GM12878 (cell line): ENCODE results near the gene LAMP1. TPM values are rescaled to one million over a fixed set of nuclear protein-coding genes. Genes with fewer than 3 reads are reported as not detected.
"Not testable (repeated sequence)": the region's sequence is repeated elsewhere in the genome, so short reads cannot be mapped to it uniquely, and the experiment has no call there.

ENCODE experiments used
- ATAC-seq: fragments of 200-7000 bp; cut with Tn5 transposase; 3 replicates; pipeline ENCODE4 v1.9.1; 2020; ENCODE audit warnings: mild to moderate bottlenecking, moderate library complexity
- BruUV-seq: library from RNA; stranded (reverse); fragments of 400-500 nt; replicated peaks from 2 replicates; lab custom pipeline; 2021; lab: Mats Ljungman, UMichigan
- CTCF ChIA-PET: fragments of 300-600 bp; sonication (Branson Sonifier 250); formaldehyde crosslinking; extraction: SDS; loops from one replicate; lab custom pipeline; 2021; ENCODE audit warnings: inconsistent platforms; lab: Yijun Ruan, JAX
- POLR2A ChIA-PET: fragments of 350-600 bp; formaldehyde crosslinking; extraction: SDS; loops from one replicate; lab custom pipeline; 2021; ENCODE audit warnings: inconsistent platforms; lab: Charles Lee
- RAD21 ChIA-PET: fragments of 300-600 bp; sonication (Branson Sonifier 250); formaldehyde crosslinking; loops from one replicate; lab custom pipeline; 2023; ENCODE audit warnings: antibody characterized with exemption; ENCODE audit not compliant: unreplicated experiment; lab: Charles Lee
- SMC1A ChIA-PET: fragments of 300-600 bp; sonication (Branson Sonifier 250); formaldehyde crosslinking; loops from one replicate; lab custom pipeline; 2023; ENCODE audit not compliant: unreplicated experiment, uncharacterized antibody; lab: Charles Lee
- DNase-seq: peaks from one replicate; pipeline ENCODE4 v3.0.0-alpha.2; 2011; ENCODE audit warnings: low read depth, low spot score
- FAIRE-seq: peaks from 3 replicates; lab custom pipeline; 2011; peaks lifted over from hg19 to GRCh38; lab: Jason Lieb, UNC
- H2AFZ ChIP-seq: 2 replicates; pipeline ENCODE4 v1.6.0; 2011; ENCODE audit warnings: low read depth, low read length, control low read depth; ENCODE audit not compliant: control insufficient read depth
- H3K27ac ChIP-seq: 2 replicates; pipeline ENCODE4 v1.5.1; 2011; ENCODE audit warnings: control low read depth; ENCODE audit not compliant: control insufficient read depth, insufficient read depth
- H3K27me3 ChIP-seq, 2 experiments: replicated peaks in 1 of 2; 2 replicates each; pipeline versions ENCODE4 v1.6.0 to v1.6.1; 2011; ENCODE audit warnings: low read length in 1 of 2; ENCODE audit not compliant: control insufficient read depth in 2 of 2, insufficient read depth in 2 of 2
- H3K36me3 ChIP-seq, 2 experiments: 2 replicates each; pipeline ENCODE4 v1.5.1; 2011; ENCODE audit warnings: low read length in 1 of 2; ENCODE audit not compliant: control insufficient read depth in 2 of 2, insufficient read depth in 2 of 2
- H3K4me1 ChIP-seq: 2 replicates; pipeline ENCODE4 v1.6.1; 2011; ENCODE audit warnings: mild to moderate bottlenecking, low read length, moderate library complexity, mixed read lengths; ENCODE audit not compliant: control insufficient read depth, insufficient read depth
- H3K4me2 ChIP-seq: 2 replicates; pipeline ENCODE4 v1.6.0; 2011; ENCODE audit warnings: control low read depth; ENCODE audit not compliant: control insufficient read depth, insufficient read depth
- H3K4me3 ChIP-seq: fragments of 200-600 bp; sonication (generic); 2 replicates; pipeline ENCODE4 v1.5.1; 2016
- H3K79me2 ChIP-seq: 2 replicates; pipeline ENCODE4 v1.6.0; 2011; ENCODE audit warnings: low read length; ENCODE audit not compliant: control insufficient read depth, insufficient read depth
- H3K9ac ChIP-seq: 2 replicates; pipeline ENCODE4 v1.8.0; 2011; ENCODE audit warnings: low read length, control low read depth, mixed read lengths; ENCODE audit not compliant: control insufficient read depth, insufficient read depth
- H3K9me3 ChIP-seq: replicated peaks from 3 replicates; pipeline ENCODE4 v1.5.1; 2011; ENCODE audit warnings: mild to moderate bottlenecking, low read length; ENCODE audit not compliant: control insufficient read depth, insufficient read depth
- H4K20me1 ChIP-seq: 2 replicates; pipeline ENCODE4 v1.6.0; 2011; ENCODE audit not compliant: control insufficient read depth, insufficient read depth
- CHD1 ChIP-seq: IDR thresholded peaks from 2 replicates; pipeline ENCODE4 v1.6.1; 2012; ENCODE audit warnings: low read depth, low read length, improper control_type of control experiment
- ESRRA ChIP-seq: IDR thresholded peaks from 2 replicates; pipeline ENCODE4 v1.6.1; 2012; ENCODE audit warnings: mild to moderate bottlenecking, low read length, improper control_type of control experiment
- GABPA ChIP-seq: IDR thresholded peaks from 2 replicates; pipeline ENCODE4 v1.6.1; 2014; ENCODE audit warnings: antibody characterized with exemption, low read depth, mild to moderate bottlenecking, inconsistent platforms
- HDAC6 ChIP-seq: fragments of 200-600 bp; sonication (generic); IDR thresholded peaks from one replicate; pipeline ENCODE4 v1.8.0; 2017; ENCODE audit warnings: antibody characterized with exemption; ENCODE audit not compliant: unreplicated experiment
- KLF5 ChIP-seq: fragments of 450-650 bp; IDR thresholded peaks from 2 replicates; pipeline ENCODE4 v1.6.1; 2014; ENCODE audit warnings: mild to moderate bottlenecking; ENCODE audit not compliant: partially characterized antibody
- LARP7 ChIP-seq: fragments of 450-650 bp; IDR thresholded peaks from 2 replicates; pipeline ENCODE4 v1.6.1; 2017; ENCODE audit warnings: mild to moderate bottlenecking
- NFIC ChIP-seq: IDR thresholded peaks from 2 replicates; pipeline ENCODE4 v1.6.1; 2012; ENCODE audit warnings: low read depth, mild to moderate bottlenecking, inconsistent platforms, low read length, moderate library complexity
- NFYB ChIP-seq: IDR thresholded peaks from 2 replicates; pipeline ENCODE4 v1.6.1; 2011; ENCODE audit warnings: low read depth, mild to moderate bottlenecking, low read length, improper control_type of control experiment, moderate library complexity; ENCODE audit not compliant: insufficient read depth
- POU2F2 ChIP-seq: IDR thresholded peaks from 3 replicates; pipeline ENCODE4 v1.6.1; 2011; ENCODE audit warnings: low read depth, mild to moderate bottlenecking, low read length, borderline replicate concordance
- RB1 ChIP-seq: fragments of 450-650 bp; formaldehyde crosslinking; IDR thresholded peaks from 2 replicates; pipeline ENCODE4 v1.6.1; 2017; ENCODE audit warnings: mild to moderate bottlenecking, borderline replicate concordance
- SMAD1 ChIP-seq: fragments of 450-650 bp; IDR thresholded peaks from 2 replicates; pipeline ENCODE4 v1.6.1; 2018; ENCODE audit warnings: mild to moderate bottlenecking, low read depth; ENCODE audit not compliant: partially characterized antibody
- SPI1 ChIP-seq: IDR thresholded peaks from 2 replicates; pipeline ENCODE4 v1.6.1; 2011; ENCODE audit warnings: low read depth, mild to moderate bottlenecking, low read length, moderate library complexity, borderline replicate concordance; ENCODE audit not compliant: insufficient read depth
- SRF ChIP-seq, 2 experiments: IDR thresholded peaks; 2 replicates each; pipeline ENCODE4 v1.6.1; 2011; ENCODE audit warnings: low read depth in 2 of 2, low read length in 2 of 2, mild to moderate bottlenecking in 1 of 2, moderate library complexity in 1 of 2
- STAT3 ChIP-seq: IDR thresholded peaks from 2 replicates; pipeline ENCODE4 v1.6.1; 2011; ENCODE audit warnings: low read depth, low read length, improper control_type of control experiment
- WRNIP1 ChIP-seq: IDR thresholded peaks from 2 replicates; pipeline ENCODE4 v1.6.1; 2011; ENCODE audit warnings: low read depth, low read length, improper control_type of control experiment, borderline replicate concordance
- ZZZ3 ChIP-seq: IDR thresholded peaks from 2 replicates; pipeline ENCODE4 v1.6.1; 2011; ENCODE audit warnings: low read depth; ENCODE audit not compliant: control insufficient read depth, insufficient read length
- WGBS: methylation state at CpG from one replicate; pipeline ENCODE4 v1.1.6; 2016; ENCODE audit warnings: low lambda C conversion rate; ENCODE audit not compliant: insufficient replicate concordance, insufficient coverage; ENCODE audit errors: missing lambda C conversion rate; 5-methylcytosine and 5-hydroxymethylcytosine counted together
- in situ Hi-C: fragments of 300-500 bp; cut with MboI; formaldehyde crosslinking; loops from 9 replicates; pipeline ENCODE4 v1.14.3; 2018; ENCODE audit warnings: mixed read lengths
- intact Hi-C: fragments of 100-400 bp; cut with micrococcal nuclease; formaldehyde crosslinking; loops from one replicate; pipeline ENCODE4 v1.14.2; 2022; ENCODE audit not compliant: unreplicated experiment
- polyA plus RNA-seq, 11 experiments: library from polyadenylated mRNA; depleted of rRNA in 4 of 11; unstranded in 6 of 11; stranded (reverse) in 5 of 11; fragments of >200 nt; fragmentation: Nextera tagmentation in 4 of 11; fragmentation: Illumina TruSeq in 1 of 11; extraction: Ambion mirVana in 4 of 11; extraction: Trizol in 1 of 11; gene quantifications; 1 replicate in 1 of 11; 2 replicates in 10 of 11; pipeline versions ENCODE4 v1.2.1 to v1.2.3, GENCODE V29; 2011 to 2016; ENCODE audit warnings: inconsistent platforms in 2 of 11, missing spikeins in 2 of 11, low read depth in 1 of 11
- total RNA-seq, 4 experiments: library from RNA; depleted of rRNA in 3 of 4; stranded (reverse); fragments of >200 nt in 3 of 4; fragmentation: Illumina TruSeq in 1 of 4; extraction: Trizol in 1 of 4; gene quantifications; 2 replicates each; pipeline versions ENCODE4 v1.2.1 to v1.2.3, GENCODE V29; 2013 to 2021
- TF ChIP-seq, protein P1 (sequence below): fragments of 450-650 bp; IDR thresholded peaks from 2 replicates; pipeline ENCODE4 v1.6.1; 2017; ENCODE audit warnings: borderline replicate concordance

The LAMP1 gene
- total and polyA plus RNA-seq, 10 of the 15 experiments (the other 5 are each of a cell fraction or from before 2014, with no cell fraction given), result 2.5 to 83.0 (median 32.7) TPM

- TF ChIP-seq SPI1, result no peak
- no peak for TF ChIP-seq SMAD1
These were observed 48.4 kb downstream of the LAMP1 start (continued) for GRCh38 chr13:113345486-113345885.

- H3K27me3 ChIP-seq, RAD21 ChIA-PET, H3K4me2 ChIP-seq, in situ Hi-C loops, DNase-seq, H3K36me3 ChIP-seq, H3K79me2 ChIP-seq, H3K27ac ChIP-seq, SMC1A ChIA-PET, H3K9me3 ChIP-seq, POLR2A ChIA-PET, H3K9ac ChIP-seq, H4K20me1 ChIP-seq, H3K4me1 ChIP-seq, H3K4me3 ChIP-seq, FAIRE-seq, BruUV-seq, ATAC-seq, CTCF ChIA-PET, intact Hi-C loops, H2AFZ ChIP-seq: not testable (repeated sequence)
- 57% methylated on average over 17 of the region's 19 CpGs for WGBS
These were observed 50.7 kb downstream of the LAMP1 start for GRCh38 chr13:113347736-113348225.

DNA sequence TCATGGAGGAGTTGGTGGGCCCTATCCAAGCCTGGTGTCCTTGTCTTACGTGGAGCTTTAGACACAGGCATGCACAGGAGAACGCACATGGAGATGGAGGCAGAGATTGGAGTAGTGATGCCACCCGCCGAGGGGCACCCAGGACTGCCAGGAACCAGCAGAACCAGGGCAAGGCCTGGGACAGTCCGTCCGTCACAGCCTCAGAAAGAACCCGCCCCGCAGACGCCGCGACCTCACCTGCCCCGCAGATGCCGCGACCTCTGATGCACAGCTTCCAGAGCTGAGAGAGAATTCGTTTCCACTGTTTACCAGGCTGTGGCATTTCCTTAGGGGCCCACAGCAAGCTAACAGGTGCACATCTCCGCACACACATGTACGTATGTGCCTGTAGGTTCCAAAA, 51.6 kb downstream of the LAMP1 start:
- CTCF ChIA-PET, result no interaction called here
- no TSS peak for BruUV-seq
- H3K27ac ChIP-seq, result no peak overlapping the region
- whole genome bisulfite sequencing, result 82% methylated on average over 17 of the region's 17 CpGs
- no peak overlapping the region for H3K4me2 ChIP-seq
- H3K27me3 ChIP-seq, result no peaks in the 10 kb centered on the region
- H3K9ac ChIP-seq, result no peak overlapping the region
- ATAC-seq (no peak), FAIRE-seq (no peak), DNase-seq (no peak)
- H2AFZ ChIP-seq, result no peak overlapping the region
- SMC1A ChIA-PET, result no interaction called here
- POLR2A ChIA-PET, result no interaction called here
- H3K36me3 ChIP-seq, result no peaks in the 10 kb centered on the region
- RAD21 ChIA-PET, result no interaction called here
- no peak overlapping the region for H3K4me3 ChIP-seq
- H3K4me1 ChIP-seq, result no peaks in the 10 kb centered on the region
- H3K9me3 ChIP-seq, result no peaks in the 10 kb centered on the region; the same call in 2 of the 3 replicates
- in situ Hi-C loops (no loop called here), intact Hi-C loops (no loop called here)
- H3K79me2 ChIP-seq, result no peaks in the 10 kb centered on the region
- no peaks in the 10 kb centered on the region for H4K20me1 ChIP-seq
- no peak for TF ChIP-seq HDAC6
- TF ChIP-seq RB1, result no peak
- TF ChIP-seq ESRRA, result no peak
- no peak for TF ChIP-seq WRNIP1
- TF ChIP-seq STAT3, result no peak
- TF ChIP-seq NFIC, result no peak
- no peak for TF ChIP-seq CHD1
- TF ChIP-seq ZZZ3, result no peak
- TF ChIP-seq SRF (IDR thresholded peaks at IDR 0.05; ENCODE audit: low read depth in 2 of 2, low read length in 2 of 2), result no peak
- TF ChIP-seq LARP7, result no peak
- no peak for TF ChIP-seq POU2F2
- no peak for TF ChIP-seq NFYB
- TF ChIP-seq, protein P1, sequence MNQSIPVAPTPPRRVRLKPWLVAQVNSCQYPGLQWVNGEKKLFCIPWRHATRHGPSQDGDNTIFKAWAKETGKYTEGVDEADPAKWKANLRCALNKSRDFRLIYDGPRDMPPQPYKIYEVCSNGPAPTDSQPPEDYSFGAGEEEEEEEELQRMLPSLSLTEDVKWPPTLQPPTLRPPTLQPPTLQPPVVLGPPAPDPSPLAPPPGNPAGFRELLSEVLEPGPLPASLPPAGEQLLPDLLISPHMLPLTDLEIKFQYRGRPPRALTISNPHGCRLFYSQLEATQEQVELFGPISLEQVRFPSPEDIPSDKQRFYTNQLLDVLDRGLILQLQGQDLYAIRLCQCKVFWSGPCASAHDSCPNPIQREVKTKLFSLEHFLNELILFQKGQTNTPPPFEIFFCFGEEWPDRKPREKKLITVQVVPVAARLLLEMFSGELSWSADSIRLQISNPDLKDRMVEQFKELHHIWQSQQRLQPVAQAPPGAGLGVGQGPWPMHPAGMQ, result no peak
- TF ChIP-seq KLF5, result no peak
- TF ChIP-seq GABPA, result no peak
